ENCODE measurements around the gene WDFY4.

Gene WDFY4

DNA sequence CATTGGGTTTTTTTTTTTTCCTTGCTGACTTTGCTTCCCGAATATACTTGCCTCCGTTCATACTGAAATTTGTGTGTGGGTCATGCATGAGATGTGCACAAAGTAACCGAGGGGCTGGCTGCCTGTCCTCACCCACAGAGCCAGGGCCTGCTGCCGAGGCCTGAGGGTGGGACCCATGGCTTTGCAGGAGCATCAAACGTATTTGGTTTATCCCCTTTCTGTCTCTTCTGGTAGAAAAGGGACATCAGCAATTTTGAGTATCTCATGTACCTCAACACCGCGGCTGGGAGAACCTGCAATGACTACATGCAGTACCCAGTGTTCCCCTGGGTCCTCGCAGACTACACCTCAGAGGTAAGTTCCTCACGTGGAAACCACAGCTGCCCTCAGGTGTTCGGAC is 258.4 kb downstream of the WDFY4 start:
- TF ChIP-seq, protein P1, sequence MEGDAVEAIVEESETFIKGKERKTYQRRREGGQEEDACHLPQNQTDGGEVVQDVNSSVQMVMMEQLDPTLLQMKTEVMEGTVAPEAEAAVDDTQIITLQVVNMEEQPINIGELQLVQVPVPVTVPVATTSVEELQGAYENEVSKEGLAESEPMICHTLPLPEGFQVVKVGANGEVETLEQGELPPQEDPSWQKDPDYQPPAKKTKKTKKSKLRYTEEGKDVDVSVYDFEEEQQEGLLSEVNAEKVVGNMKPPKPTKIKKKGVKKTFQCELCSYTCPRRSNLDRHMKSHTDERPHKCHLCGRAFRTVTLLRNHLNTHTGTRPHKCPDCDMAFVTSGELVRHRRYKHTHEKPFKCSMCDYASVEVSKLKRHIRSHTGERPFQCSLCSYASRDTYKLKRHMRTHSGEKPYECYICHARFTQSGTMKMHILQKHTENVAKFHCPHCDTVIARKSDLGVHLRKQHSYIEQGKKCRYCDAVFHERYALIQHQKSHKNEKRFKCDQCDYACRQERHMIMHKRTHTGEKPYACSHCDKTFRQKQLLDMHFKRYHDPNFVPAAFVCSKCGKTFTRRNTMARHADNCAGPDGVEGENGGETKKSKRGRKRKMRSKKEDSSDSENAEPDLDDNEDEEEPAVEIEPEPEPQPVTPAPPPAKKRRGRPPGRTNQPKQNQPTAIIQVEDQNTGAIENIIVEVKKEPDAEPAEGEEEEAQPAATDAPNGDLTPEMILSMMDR (IDR thresholded peaks at IDR 0.05) = no peak

DNA sequence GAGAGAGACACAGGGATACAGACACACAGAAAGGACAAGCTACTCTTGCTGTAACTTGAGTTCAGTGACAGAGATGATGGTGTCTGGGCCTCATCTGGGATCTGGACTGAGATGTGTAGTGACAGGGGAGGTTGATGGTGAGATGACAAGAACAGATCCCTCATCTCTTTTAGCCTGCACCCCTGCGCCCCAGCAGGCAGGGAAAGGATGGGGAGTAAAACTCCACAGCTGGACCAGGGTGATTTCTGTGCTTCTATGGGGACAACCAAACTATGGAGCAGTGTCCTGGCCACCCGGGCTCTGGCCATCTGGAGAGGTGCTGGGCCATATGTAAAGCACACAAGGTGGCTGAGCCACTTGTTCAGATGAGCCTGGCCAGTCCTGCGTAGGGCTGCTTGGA is 259.5 kb downstream of the WDFY4 start:
- TF ChIP-seq, protein P1 (IDR thresholded peaks at IDR 0.05) = no peak

DNA sequence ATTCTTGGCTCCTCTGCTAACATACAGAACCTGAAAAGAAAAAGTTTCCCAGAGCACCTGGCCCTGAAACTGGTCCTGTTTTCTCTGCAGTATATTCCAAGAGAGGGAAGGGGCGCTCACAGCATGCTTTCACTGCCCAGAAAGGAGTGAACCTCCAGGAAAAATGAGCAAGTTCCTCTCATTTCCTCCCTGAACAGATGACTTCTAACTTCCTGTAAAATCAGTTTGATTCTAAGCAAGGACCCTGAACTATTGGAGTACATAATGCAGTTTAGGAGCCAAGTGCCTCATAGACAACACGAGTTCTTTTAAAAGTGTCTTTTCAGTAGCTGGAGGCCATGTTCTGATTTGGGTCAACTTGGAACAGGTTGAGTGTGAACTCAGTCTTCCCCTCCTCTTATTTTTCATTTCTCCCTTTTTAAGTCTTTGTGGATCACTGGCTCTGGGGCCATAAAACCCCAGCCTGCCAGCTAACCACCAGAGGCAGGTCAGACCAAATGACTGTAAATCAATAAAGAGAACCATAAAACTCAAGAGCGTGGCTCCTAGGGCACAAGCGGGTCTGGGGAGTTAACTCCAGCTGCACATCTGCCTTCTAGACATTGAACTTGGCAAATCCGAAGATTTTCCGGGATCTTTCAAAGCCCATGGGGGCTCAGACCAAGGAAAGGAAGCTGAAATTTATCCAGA is 260.9 kb downstream of the WDFY4 start:
- TF ChIP-seq, protein P1 (IDR thresholded peaks at IDR 0.05) = no peak

DNA sequence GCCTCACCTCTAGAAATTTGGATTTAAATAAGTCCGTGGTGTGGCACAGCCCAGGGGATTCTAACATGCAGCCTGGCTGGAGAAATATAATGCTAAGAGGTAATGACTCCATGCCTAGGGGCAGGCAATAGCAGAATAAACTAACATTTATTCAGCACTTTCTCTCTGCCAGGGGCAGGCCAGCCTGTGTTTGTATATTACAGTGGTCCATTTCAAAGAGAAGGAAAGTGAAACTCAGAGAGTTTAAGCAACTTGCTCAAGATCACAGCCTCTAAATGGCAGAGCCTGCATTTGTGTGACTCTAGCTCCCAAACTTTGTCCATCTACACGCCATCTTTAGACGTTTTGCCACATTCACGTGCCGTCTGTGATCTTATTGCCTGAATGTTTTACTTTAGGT is 261.7 kb downstream of the WDFY4 start:
- TF ChIP-seq, protein P1 (IDR thresholded peaks at IDR 0.05) = no peak

DNA sequence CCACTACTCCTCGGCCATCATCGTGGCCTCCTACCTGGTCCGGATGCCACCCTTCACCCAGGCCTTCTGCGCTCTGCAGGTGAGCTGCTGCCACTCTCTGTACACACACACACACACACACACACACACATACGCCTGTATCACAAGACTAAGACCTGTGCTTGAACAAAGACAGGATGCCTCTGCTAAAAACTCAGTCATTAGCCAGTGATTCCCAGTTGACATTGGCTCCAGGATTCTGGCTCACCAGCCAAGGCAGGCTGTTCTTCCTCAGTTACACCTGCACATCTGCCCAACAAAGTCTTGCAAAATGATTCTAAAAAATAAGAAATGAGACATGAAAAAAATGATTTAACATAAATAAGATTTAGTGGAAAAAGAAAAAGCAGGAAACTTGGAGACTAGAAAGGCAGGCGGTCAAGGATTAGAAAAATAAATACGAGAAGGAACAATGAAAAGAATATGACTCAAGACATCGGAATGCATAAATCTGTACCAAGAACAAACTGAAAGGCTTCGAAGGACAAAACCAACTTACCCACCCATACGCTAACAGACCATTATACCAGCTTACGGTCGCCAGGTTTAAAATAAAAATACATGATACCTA is 262.3 kb downstream of the WDFY4 start:
- TF ChIP-seq, protein P1 (IDR thresholded peaks at IDR 0.05) = no peak

DNA sequence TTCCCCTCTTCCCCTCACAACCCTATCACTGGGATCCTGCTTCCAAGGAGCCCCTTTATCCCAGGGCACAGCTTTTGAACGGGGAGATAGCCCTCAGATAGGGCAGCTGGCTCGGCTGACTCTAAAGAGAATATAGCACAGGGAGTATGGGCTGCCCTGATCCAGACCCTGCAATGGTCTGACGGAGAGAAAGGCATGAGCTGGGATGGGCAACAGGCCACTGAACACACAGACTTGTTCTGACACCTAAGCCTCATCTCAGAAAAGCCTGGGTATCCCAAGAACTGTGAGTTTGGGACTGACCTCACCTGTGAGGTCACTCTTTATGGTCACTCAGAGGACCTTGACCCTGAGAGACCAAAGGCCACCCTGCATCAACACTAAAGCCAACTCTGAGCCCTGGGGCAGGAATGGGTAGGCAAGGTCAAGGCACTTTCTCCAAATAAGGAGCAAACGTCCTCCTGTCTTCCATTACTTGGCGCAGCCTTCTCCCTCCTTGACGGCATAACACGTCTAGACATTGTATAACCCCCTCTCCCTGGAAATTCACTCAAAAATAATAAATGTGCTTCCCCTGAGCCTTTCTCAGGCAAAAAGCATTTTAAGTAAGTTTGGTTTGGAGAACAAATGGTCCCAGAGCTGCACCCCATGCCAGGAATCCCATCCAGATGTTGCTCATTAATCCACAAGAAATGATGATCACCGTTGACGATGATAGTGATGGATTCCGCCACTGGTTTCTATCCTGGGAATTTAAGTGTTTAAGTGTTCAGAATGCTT is 263.2 kb downstream of the WDFY4 start:
- TF ChIP-seq, protein P1 (IDR thresholded peaks at IDR 0.05) = no peak

DNA sequence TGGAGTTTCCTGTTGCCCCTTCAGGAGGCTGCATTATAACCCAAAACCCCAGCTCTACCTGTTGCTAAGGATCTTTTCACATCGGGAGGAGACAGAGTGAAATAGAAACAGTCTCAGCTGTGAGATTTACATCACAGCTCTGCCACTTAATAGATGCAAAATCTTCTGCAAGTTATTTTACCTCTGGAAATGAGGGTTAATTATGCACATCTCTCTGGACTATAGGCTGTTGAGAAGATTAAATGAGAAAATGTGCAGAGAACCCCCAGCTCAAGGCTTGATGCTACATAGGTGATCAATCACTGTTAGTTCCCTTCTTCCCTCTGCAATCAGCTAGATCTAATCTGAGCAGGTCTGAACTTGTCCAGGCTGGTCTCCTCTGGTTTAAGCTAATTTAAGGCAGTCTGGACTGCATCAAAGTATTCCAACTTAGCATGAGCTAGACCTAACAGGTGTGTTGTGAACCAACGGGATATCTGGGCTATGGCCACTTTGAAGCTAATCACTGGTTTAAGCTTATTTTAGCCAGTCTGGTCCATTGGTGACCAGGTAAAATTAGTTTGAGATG is 263.9 kb downstream of the WDFY4 start:
- TF ChIP-seq, protein P1 (IDR thresholded peaks at IDR 0.05) = no peak

All from LNCAP (cell line).